ENCODE measurements around the gene LMNA. TPM values are rescaled to one million over a fixed set of nuclear protein-coding genes. Genes with fewer than 3 reads are reported as not detected.

LMNA gene
- total RNA-seq, 1 experiment from 2014 or later = 51.0 TPM

- no peaks in the 10 kb centered on the region for H3K23me2 ChIP-seq (ENCODE audit: insufficient read length, low read depth, low read length, poor library complexity, severe bottlenecking)
- Mint-ChIP-seq H3K27me3 (ENCODE audit: low read depth) (no peaks in the 10 kb centered on the region; the same call in 1 of the 2 replicates), H3K4me3 (no peak overlapping the region), H3K9me3 (no peaks in the 10 kb centered on the region; a peak in 1 of 5 replicates), H3K27ac (peak overlapping the region in 2 of 3 experiments; percentile 61 to 93; a peak in 5 of 7 replicates), H3K4me1 (peaks cover 20 to 24% of the 10 kb centered on the region in 2 experiments), H3K36me3 (ENCODE audit: insufficient read depth in 1 of 3, low read depth in 3 of 3) (peaks cover 9 to 29% (median 21%) of the 10 kb centered on the region in 3 experiments)
- no peak overlapping the region for H4K91ac ChIP-seq (ENCODE audit: insufficient read length, low read depth, low read length)
- no CpG with 5 or more reads among the region's 20 CpGs for WGBS (ENCODE audit: extremely low coverage, insufficient read length, low lambda C conversion rate)
- no peak overlapping the region for H2AFZ ChIP-seq (ENCODE audit: low read length)
- DNase-seq = peak; percentile 92
- H3K4me2 ChIP-seq (ENCODE audit: insufficient read depth, insufficient read length, low read length) = no peak overlapping the region
- H3K56ac ChIP-seq (ENCODE audit: insufficient read length, low read depth, low read length) = no peak overlapping the region
- H2BK20ac ChIP-seq (ENCODE audit: low read depth, low read length, poor library complexity, severe bottlenecking) = no peak overlapping the region
- H3K27ac ChIP-seq (ENCODE audit: insufficient read length, low read depth, low read length) = no peak overlapping the region
- H3T11ph ChIP-seq (ENCODE audit: low read length) = no peak overlapping the region
- no peak overlapping the region for H2BK120ac ChIP-seq (ENCODE audit: low read depth, low read length, poor library complexity, severe bottlenecking)
- no peaks in the 10 kb centered on the region for H3K79me2 ChIP-seq (ENCODE audit: insufficient read depth, low read length)
- no peak overlapping the region; the same call in 1 of the 2 replicates for H3K14ac ChIP-seq (ENCODE audit: insufficient read depth, low read length)
- no peak overlapping the region for H2BK5ac ChIP-seq (ENCODE audit: insufficient read length, low read length)
- no peak overlapping the region for H3K9ac ChIP-seq (ENCODE audit: extremely low read depth, insufficient read length, low read length)
- no peak overlapping the region for H4K8ac ChIP-seq (replicated peaks; ENCODE audit: insufficient read length, low read depth, low read length)
- H3K27me3 ChIP-seq (ENCODE audit: insufficient read depth, low read length) = no peaks in the 10 kb centered on the region
- H3K23ac ChIP-seq (ENCODE audit: insufficient read length, low read depth, low read length) = no peak overlapping the region
- no peaks in the 10 kb centered on the region for H4K20me1 ChIP-seq (ENCODE audit: control insufficient read depth, insufficient read depth, insufficient read length)
- no peak overlapping the region for H3K18ac ChIP-seq (ENCODE audit: insufficient read length, low read depth, low read length)
- no peak overlapping the region for H2BK15ac ChIP-seq (ENCODE audit: low read depth, low read length)
- H3K9me3 ChIP-seq (ENCODE audit: control insufficient read depth, low read depth, low read length) = no peaks in the 10 kb centered on the region
- no peaks in the 10 kb centered on the region for H3K79me1 ChIP-seq (ENCODE audit: insufficient read depth, low read depth, low read length, poor library complexity, severe bottlenecking)
- H3K4me1 ChIP-seq (ENCODE audit: insufficient read depth, low read length) = no peaks in the 10 kb centered on the region; the same call in 1 of the 2 replicates
- no peak overlapping the region for H3K4ac ChIP-seq (ENCODE audit: low read depth, low read length)
- TF ChIP-seq CTCF (conservative IDR thresholded peaks at IDR 0.05) = peak; percentile 99
- no peak overlapping the region for H2AK5ac ChIP-seq (ENCODE audit: insufficient read length, low read length)
- H4K5ac ChIP-seq (ENCODE audit: insufficient read length, low read depth, low read length) = no peak overlapping the region
- no peak overlapping the region for H2BK12ac ChIP-seq (ENCODE audit: insufficient read length, low read depth, low read length)
These were observed 26.6 kb downstream of the LMNA start for GRCh38 chr1:156140879-156141707.

Data from H9 (cell line).